GM18498 (cell line): ENCODE data around the gene MFAP2.

ENCODE experiments used
- ATAC-seq: cut with Tn5 transposase; IDR thresholded peaks from one replicate; pipeline ENCODE4 v1.9.1; 2021; ENCODE audit warnings: mild to moderate bottlenecking, moderate library complexity; ENCODE audit not compliant: unreplicated experiment

The MFAP2 gene

DNA sequence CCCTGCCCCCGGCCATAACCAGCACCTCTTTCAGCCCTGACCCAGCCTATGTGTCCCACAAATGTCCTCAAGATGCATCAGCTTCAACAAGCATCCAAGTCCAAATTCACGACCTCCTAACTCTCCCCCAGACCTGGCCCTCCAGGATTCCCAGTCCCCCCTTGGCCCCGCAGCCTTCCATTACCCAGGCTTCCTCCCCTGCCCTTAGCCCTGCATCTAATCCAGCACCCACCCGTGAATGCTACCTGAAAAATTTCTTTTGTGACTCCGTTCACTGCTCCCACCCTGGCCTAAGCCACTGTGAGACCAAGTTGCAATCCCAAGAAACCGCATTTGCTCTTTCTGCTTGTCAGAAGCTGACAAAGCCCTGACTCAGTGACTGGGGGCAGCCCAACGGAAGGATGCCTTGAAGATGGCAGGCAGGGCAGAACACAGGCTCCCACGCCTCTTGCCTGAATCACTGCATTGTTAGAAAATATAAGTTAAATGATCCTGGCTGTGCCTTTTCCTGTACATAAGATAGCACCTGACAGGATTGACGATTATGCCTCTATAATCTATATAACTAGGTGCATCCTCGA, 939 bp upstream of the MFAP2 start:
- no peak for ATAC-seq

DNA sequence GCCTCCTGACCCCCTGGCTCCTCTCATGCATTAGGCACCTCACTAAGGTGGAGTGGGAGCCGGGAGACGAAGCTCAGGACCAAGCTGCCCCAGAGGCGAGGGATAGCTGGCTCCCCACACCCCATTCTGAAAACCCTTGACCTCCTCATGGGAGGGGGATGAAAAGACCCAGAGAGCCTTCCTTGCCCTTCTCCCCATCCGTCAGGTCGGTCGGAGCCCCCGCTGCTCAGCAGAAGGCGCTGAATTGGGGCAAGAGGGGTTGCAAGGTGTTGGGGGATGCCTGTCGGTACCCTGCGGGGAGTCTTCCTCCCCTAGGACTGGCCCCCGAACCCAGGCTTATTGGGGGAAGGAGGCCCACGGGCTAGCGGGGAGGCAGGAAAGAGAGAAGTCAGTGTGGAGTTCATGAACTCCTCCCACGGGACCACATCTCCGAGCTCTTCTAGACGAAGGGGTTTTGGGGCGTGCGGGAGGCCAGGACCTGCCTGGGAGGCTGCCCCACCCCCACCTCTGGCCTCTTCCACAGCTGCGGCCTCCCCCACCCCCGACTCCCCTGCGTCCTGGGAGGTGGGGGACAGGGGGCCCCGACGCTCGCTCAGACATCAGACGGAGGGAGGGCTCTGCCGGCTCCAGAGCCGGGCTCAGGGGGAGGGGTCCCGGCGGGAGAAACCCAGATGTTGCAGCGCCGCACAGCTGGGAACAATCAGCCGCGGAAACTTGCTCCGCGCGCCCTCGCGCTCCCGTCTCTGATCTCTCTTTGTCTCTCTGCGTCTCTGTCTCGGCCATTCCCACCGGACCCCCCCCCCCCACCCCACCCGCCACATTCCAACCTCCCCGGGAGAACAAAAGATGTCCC, 719 bp downstream of the MFAP2 start:
- ATAC-seq, result no peak

DNA sequence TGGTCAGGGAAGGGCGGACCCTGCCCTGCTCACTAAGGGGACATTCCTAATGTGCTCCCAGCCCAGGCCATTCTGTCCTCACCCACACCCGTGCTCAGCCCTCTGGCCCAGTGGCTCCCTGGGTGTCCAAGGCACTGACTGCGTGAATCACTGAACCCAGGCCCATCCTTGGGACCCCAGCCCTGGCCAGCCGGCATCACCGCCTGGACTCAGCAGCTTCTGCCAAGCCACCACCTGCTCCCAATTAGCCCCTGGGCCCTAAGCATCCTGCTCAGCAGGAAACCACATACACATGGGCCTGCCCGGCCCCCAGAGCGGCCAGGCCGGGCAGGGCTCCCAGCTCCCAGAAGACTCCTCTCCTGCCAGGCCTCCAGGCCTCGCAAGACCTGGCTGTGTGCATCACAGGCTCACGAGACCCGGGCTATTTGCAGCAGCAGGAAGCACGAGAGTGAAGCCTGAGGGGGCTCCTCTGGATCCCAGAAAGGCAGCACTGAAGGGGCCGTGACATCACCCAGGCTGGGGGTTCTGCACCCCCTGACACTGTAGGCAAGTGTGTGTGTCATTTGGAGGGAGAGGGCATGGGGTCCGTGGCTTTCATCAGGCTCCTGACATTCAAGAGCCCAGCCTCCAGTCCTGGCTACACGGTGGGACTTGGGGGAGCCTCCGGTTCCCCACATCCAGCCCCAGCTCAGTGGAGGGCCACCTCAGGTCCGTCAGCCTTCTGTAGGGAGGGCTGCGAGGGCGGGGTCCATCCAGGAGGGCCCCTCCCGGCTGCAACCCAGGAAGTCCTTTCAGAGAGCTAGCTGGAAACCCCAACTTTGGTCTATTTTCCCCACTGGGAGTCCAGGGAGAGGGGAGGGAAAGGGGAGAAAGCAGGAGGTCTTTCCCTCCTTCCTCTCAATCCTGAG, 1.6 kb downstream of the MFAP2 start:
- no peak for ATAC-seq

DNA sequence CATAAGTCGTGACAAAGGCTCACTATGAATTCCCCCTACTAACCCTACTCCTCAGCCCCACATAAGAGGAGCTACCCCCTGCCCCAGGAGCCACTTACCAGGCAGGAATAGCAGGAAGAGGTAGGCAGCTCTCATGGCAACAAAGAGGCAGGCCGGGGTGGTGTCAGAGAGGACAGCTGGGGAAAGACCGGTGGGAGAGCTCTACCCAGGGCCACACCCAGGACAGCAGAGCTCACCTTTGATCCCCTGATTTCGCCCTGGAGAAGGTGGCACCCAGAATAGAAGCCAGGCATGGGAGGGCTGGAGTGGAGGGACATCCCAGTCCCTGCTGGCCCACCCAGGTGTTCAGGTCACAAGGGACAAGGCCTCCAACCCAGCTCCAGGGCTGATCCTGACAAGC, 2.3 kb downstream of the MFAP2 start:
- no peak for ATAC-seq

DNA sequence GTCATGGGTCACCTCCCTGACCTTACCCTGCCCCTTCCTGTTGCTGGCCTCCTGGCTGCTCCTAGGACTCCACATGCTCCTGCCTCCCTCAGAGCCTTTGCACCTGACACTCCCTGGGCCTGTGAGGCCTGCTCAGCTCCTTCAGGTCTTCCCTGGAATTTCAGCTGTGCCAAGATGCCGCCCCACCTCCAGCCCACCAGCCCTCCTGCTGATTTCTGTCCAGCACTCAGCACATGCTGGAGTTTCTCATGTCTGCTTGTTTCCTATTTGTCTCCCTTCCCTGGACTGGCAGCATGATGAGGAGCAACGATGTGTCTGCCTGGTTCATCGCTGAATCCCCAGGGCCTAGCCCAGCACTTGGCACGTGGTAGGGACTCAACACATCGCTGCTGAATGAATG, 3.0 kb downstream of the MFAP2 start:
- no peak for ATAC-seq

DNA sequence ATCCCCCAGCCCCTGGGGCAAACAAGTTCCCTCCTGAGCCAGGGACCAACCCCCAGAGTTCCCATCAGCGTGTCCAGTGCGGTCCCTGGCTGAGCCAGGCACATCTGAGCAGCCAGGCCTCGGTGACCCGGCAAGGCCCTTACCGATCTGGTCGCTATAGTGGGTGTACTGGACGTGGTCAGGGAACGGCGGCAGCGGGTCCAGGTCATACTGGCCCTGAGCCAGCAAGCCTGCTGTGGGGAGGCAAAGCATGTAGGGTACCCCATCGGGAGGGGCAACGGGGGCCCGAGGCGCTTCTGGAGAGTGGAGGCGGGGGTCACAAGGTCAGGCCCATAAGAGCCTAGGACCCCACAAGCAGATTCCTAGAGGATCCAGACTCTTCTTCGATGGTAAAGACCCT, 3.5 kb downstream of the MFAP2 start:
- no peak for ATAC-seq

DNA sequence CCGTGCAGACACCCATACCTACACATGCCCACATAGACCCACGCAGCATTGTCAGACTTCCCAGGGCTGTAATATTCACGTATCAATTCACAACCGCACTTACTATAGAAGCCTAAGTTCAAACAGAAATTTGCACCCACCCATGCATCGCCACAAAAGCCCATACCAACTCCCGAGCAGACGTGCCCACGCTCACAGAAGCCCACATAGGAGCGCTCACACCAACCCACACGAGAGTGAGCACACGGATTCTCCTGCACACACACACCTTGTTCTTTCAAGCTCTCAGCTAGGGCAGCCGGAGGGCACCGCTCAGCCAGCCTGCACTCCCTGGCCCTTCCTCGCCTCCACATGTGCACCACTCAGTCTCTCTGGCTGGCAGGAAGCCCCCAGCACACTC, 4.6 kb downstream of the MFAP2 start:
- ATAC-seq, result no peak

DNA sequence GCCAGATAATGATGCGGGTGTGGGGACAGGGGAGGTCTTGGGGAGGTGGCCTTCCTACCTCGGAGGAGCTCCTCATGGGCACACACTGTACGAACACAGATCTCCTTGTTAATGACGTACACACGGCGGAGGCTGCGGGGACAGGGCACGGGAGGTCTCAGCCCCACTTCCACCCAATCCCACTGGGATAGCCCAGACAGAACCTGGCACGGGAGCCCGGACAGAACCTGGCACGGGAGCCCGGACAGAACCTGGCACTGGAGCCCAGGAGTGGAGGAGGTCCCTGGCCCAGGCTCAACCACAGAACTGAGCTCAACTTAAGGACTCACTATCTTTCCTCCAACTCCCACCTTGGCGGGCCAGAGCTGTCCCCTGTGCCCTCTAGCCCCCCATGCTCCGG, 5.2 kb downstream of the MFAP2 start:
- ATAC-seq, result no peak

DNA sequence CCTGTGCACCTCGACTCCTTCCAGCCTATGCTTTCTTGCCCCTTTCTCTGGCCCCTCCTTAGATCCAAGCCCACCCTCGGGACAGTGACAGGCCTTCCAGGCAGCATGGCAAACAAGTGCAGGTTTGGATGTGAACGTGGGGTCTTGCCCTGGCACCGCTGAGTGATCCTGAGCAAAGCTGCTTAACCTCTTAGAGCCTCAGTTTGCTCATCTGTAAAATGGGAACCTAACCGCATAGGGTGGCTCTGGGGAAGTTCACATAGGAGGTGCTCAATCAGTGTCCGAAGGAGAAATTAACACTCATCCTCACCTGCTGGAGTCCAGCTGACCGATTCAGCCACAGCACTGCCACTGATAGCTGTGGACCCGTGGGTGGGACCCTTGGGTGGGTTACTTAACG, 7.2 kb downstream of the MFAP2 start:
- ATAC-seq, result no peak

DNA sequence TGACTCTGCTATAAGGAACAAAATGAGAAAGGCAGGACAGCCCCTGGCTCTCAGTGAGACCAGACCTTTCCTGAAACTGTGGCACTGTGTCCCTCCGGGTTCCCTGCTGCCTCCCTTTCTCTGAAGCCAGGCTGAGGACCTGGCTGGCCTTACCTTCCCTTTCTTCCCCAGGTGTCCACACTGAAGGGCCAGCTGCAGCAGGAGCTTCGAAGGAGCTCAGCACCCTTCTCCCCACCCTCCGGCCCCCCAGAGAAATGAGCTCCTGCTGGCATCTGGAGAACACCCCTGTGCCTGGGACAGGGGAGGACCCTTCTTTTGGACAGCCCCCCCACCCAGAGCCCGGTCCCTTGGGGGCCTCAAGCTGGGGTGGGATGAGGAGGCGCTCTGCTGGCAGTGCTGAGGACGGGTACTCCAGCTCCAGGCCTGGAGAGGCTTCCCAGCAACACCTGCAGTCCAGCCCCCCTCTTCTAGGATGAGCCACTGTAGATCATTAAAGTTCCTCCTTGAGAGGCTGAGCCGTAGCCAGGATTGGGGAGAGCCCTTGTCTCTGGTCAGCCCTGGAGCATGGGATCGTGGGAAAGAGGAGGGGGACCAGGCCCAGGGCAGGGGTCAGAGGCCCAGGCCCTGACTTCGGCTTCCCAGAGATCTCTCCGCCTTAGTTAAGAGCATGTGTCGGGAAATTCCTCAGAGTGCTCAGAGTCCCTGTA, 8.1 kb downstream of the MFAP2 start:
- no peak for ATAC-seq

DNA sequence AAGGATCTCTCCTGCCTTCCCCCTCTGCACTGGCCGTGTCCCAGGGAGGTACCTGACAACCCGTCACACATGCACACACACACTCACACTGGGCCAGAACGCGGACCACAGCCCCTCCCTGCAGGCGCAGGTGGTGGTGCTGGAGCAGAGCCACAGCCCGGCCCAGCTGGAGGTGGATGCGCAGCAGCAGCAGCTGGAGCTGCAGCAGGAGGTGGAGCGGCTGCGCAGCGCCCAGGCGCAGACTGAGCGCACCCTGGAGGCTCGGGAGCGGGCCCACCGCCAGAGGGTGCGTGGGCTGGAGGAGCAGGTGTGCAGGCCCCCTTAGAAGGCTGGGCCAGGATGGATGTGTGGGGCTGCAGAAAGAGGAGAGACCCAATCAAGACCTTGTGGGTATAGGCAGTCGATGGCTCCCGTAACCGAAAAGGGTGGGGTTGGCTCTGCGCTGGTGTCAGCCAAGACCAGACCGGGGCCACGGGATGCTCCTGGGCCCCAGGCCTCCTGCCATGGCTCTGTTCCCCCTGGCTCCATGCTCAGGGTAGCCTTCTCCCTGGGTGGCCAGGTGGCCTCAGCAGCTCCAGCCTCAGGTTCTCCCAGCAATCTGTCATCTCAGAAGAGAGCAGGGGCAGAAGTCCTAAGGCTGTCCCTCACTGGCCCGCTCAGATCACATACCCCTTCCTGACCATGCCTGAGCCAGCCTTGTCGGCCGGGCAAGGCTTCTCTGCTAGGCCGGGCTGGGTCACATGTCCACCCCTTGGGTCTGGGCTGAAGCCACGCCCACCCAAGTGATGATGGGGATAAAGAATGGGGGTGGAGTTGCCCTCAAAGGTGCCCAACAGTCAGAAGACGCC, 8.9 kb downstream of the MFAP2 start:
- no peak for ATAC-seq

DNA sequence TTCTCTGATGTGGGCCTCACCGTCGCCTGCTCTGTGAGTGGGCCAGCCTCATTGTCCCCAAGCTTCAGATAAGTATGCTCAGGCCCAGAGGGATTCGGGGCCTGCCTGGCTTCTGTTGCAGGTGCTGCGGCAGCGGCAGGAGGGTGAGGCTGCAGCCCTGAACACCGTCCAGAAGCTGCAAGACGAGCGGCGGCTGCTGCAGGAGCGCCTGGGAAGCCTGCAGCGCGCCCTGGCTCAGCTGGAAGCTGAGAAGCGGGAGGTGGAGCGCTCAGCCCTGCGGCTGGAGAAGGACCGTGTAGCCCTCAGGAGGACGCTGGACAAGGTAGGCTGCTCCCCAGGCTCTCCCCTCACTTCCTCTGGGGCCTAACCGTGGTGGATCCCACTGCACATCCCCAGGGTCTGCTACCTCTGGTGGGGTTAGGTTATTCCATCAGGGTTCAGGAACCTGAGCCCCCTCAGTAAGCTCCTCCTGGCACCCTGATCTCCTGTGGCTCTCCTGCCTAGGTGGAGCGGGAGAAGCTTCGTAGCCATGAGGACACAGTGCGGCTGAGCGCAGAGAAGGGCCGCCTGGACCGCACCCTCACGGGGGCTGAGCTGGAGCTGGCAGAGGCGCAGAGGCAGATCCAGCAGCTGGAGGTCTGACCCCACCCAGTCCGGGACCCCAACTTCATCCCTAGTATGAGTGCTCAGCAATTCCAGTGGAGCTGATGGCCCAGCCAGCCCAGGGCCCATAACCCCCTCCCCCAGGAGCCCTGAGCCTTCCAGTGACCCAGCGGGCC, 10.1 kb downstream of the MFAP2 start:
- ATAC-seq, result no peak

DNA sequence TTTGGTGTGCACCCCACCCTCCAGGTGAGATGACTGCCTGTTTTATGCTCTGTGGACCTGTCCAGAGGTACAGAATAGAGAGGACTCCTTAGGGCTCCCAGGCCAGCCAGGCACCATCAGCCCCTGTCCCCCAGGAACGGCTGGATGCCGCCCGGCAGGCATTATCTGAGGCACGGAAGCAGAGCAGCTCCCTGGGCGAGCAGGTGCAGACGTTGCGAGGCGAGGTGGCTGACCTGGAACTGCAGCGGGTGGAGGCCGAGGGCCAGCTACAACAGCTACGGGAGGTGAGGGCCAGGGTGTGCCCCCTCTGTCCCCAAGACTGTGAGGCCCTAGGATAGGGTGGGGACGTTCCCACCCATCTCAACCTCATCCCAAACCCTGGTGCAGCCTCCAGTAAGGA, 10.8 kb downstream of the MFAP2 start:
- no peak for ATAC-seq

DNA sequence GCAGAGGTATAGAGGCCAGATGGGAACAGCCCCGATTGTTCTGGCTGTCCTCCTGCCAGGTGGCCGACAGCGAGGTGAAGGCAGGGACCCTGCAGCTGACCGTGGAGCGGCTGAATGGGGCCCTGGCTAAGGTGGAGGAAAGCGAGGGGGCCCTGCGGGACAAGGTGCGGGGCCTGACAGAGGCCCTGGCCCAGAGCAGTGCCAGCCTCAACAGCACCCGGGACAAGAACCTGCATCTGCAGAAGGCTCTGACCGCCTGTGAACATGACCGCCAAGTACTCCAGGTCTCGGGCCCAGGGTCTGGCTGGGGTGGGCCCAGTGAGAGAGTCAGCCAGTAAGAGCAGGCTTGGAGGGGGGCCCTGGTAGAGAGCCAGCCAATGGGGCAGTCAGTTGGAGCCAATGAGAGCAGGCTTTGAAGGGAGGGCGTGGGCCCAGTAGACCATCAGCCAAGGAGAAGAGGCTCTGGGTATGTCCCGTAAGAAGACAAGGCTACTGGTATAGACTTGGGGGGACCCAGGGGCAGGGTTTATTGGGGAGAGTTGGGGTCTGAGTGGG, 11.3 kb downstream of the MFAP2 start:
- no peak for ATAC-seq

DNA sequence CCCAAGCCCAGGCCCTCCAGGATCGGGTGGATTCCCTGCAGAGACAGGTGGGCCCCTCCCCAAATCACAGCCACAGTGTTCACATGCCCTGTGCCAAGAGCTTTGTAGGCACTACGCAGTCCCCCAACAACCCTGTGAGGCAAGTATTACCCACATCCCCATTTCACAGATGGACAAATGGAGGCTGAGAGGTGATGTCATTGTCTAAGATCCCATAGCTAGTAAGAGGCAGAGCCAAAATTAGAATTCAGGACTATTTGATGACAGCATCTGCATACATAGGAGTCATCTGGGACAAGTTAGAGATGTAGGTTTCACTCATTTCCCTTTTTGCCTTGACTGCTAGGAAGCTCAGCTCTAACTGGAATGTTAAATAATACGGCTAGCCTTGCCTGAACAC, 12.0 kb downstream of the MFAP2 start:
- ATAC-seq, result no peak

DNA sequence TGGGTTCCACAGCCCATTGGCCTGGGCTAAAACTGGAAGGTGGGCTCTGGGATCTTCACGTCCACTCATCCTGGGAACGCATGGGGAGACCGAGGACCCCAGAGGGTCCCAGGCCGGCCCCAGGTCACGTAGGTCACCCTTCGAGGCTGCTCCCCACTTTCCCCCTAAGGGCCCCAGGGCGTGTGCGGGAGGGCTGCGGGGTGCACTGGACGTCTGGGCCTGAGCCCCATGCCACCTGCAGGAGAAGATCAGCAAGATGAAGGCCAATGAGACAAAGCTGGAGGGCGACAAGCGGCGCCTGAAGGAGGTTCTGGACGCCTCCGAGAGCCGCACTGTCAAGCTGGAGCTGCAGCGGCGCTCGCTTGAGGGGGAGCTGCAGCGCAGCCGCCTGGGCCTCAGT, 12.5 kb downstream of the MFAP2 start:
- no peak for ATAC-seq

DNA sequence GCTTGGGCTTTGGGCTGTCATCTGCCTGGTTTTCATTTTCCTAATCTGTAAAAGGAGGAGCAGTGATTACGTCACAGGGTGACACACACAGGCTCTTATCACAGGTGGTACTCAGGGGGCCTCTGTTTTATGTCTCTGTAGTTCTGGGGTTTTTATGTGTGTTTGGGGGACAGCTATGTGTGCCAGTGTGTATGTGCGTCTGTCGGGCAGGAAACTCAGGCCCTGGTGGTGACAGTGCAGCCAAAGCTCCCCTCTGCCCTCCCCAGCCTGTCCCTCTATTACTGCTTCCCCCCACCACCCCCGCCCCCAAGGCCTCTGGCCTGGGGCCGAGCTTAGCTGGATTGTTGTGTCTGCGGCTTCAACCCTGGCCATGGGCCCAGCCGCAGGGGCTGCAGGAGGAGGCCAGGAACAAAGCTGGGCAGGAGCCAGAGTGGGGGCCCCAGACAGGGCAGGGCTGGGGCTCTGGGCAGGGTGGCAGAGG, 13.3 kb downstream of the MFAP2 start:
- no peak for ATAC-seq

DNA sequence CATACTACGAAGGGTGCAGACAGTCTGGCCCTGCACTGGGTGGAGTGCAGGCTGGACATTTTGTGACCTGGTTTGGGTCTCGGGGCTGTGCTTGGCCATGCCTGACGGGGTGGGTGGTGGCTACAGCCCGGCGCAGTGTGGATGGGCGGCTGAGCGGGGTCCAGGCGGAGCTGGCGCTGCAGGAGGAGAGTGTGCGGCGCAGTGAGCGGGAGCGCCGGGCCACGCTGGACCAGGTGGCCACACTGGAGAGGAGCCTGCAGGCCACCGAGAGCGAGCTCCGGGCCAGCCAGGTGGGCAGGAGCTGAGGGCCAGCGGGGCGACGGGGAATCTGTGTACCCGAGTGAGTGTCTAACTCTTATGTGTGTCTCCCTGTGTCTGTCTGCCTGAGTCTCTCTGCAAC, 14.1 kb downstream of the MFAP2 start:
- ATAC-seq, result no peak

DNA sequence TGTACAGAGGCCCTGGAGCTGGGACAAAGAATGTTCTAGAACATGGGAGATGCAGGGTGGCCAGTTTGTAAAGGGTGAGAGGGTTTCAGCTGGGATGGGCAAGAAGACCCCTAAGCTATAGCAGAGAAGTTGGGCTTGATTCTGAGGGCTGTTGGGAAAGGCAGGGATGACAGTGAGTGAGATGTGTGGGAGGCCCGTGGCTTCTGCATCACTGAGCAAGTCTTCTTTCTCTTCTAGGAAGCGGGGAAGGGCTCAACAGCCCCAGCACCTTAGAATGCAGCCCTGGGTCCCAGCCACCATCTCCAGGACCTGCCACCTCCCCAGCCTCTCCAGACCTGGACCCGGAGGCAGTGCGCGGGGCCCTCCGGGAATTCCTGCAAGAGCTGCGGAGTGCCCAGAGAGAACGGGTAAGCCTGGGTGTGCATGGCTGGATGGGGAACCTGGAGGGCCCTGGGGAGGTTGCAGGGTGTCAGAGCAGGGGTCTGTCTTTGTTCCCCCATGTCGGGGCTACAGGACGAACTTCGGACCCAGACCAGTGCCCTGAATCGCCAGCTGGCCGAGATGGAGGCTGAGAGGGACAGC, 14.8 kb downstream of the MFAP2 start:
- no peak for ATAC-seq
